ENCODE results near the gene USP31. TPM values are rescaled to one million over a fixed set of nuclear protein-coding genes. Genes with fewer than 3 reads are reported as not detected.

The USP31 gene
- total RNA-seq, 2 experiments from 2014 or later: 1.6 to 1.7 TPM

- ATAC-seq (ENCODE audit: poor library complexity) (no peak), DNase-seq (no peak)
- H3K4me1 Mint-ChIP-seq (ENCODE audit: low read depth): no peaks in the 10 kb centered on the region
- Histone ChIP-seq H3K9me3 (ENCODE audit: control insufficient read depth in 1 of 2, insufficient read depth in 1 of 2, low read length in 2 of 2) (peaks cover 0 to under 1% of the 10 kb centered on the region in 2 experiments), H3K27me3 (ENCODE audit: control insufficient read depth in 1 of 2, insufficient read depth in 2 of 2, low read length in 2 of 2) (no peaks in the 10 kb centered on the region), H3K4me1 (ENCODE audit: insufficient read depth, low read length) (no peaks in the 10 kb centered on the region), H3K36me3 (ENCODE audit: insufficient read depth, low read length) (no peaks in the 10 kb centered on the region), H3K27ac (ENCODE audit: low read depth in 1 of 2, low read length in 2 of 2) (no peak overlapping the region), H3K4me3 (ENCODE audit: low read length) (no peak overlapping the region)
- no peak overlapping the region for H3K4me3 Mint-ChIP-seq
- no peak for TF ChIP-seq CTCF (IDR thresholded peaks at IDR 0.05)
- peaks cover 5% of the 10 kb centered on the region for H3K9me3 Mint-ChIP-seq
- intact Hi-C loops (cut with DNase I, micrococcal nuclease): no loop called here
- no peaks in the 10 kb centered on the region for H3K36me3 Mint-ChIP-seq (ENCODE audit: low read depth)
- ChIA-PET POLR2A (no interaction called here), CTCF (no interaction called here)
- H3K27ac Mint-ChIP-seq: no peak overlapping the region
- H3K27me3 Mint-ChIP-seq: peaks cover 13% of the 10 kb centered on the region
These were observed 110.1 kb downstream of the USP31 start for GRCh38 chr16:23039118-23039517.

GRCh38 chr16:23035240-23035639 lies 114.0 kb downstream of the USP31 start:
- peaks cover 9% of the 10 kb centered on the region for H3K9me3 Mint-ChIP-seq

GRCh38 chr16:23031508-23032098 lies 117.6 kb downstream of the USP31 start:
- Histone ChIP-seq H3K4me1 (ENCODE audit: insufficient read depth, low read length) (no peaks in the 10 kb centered on the region), H3K27me3 (ENCODE audit: control insufficient read depth in 1 of 2, insufficient read depth in 2 of 2, low read length in 2 of 2) (peaks cover 0 to 7% of the 10 kb centered on the region in 2 experiments), H3K36me3 (ENCODE audit: insufficient read depth, low read length) (no peaks in the 10 kb centered on the region), H3K27ac (ENCODE audit: low read depth in 1 of 2, low read length in 2 of 2) (no peak overlapping the region), H3K9me3 (ENCODE audit: control insufficient read depth in 1 of 2, insufficient read depth in 1 of 2, low read length in 2 of 2) (peaks cover 4 to 11% of the 10 kb centered on the region in 2 experiments), H3K4me3 (ENCODE audit: low read length) (no peak overlapping the region)
- peaks cover 40% of the 10 kb centered on the region for H3K27me3 Mint-ChIP-seq
- no peaks in the 10 kb centered on the region for H3K4me1 Mint-ChIP-seq (ENCODE audit: low read depth)
- DNase-seq: no peak
- H3K4me3 Mint-ChIP-seq: no peak overlapping the region
- ATAC-seq (ENCODE audit: poor library complexity): no peak
- H3K36me3 Mint-ChIP-seq (ENCODE audit: low read depth): no peaks in the 10 kb centered on the region
- H3K27ac Mint-ChIP-seq: no peak overlapping the region
- H3K9me3 Mint-ChIP-seq: peaks cover 9% of the 10 kb centered on the region
- TF ChIP-seq CTCF (IDR thresholded peaks at IDR 0.05): no peak
- intact Hi-C loops (cut with DNase I, micrococcal nuclease): no loop called here
- ChIA-PET CTCF (no interaction called here), POLR2A (interaction anchor here (0.6 kb wide), 1 partner anchor 130 kb away, joined by 3 read pairs; no protein-coding TSS in a partner anchor)

More at GRCh38 chr16:23035240-23035639, 114.0 kb downstream of the USP31 start:
- no peak overlapping the region for H3K4me3 Mint-ChIP-seq
- no peak overlapping the region for H3K27ac Mint-ChIP-seq
- intact Hi-C loops (cut with DNase I, micrococcal nuclease): no loop called here
- peaks cover 27% of the 10 kb centered on the region for H3K27me3 Mint-ChIP-seq
- CTCF ChIA-PET: no interaction called here
- Histone ChIP-seq H3K27me3 (ENCODE audit: control insufficient read depth in 1 of 2, insufficient read depth in 2 of 2, low read length in 2 of 2) (no peaks in the 10 kb centered on the region), H3K4me3 (ENCODE audit: low read length) (no peak overlapping the region), H3K4me1 (ENCODE audit: insufficient read depth, low read length) (no peaks in the 10 kb centered on the region), H3K36me3 (ENCODE audit: insufficient read depth, low read length) (no peaks in the 10 kb centered on the region), H3K27ac (ENCODE audit: low read depth in 1 of 2, low read length in 2 of 2) (no peak overlapping the region), H3K9me3 (ENCODE audit: control insufficient read depth in 1 of 2, insufficient read depth in 1 of 2, low read length in 2 of 2) (peaks cover 4 to 11% of the 10 kb centered on the region in 2 experiments)
- DNase-seq: no peak
- ATAC-seq (ENCODE audit: poor library complexity): no peak
- TF ChIP-seq CTCF (IDR thresholded peaks at IDR 0.05): no peak
- no peaks in the 10 kb centered on the region for H3K4me1 Mint-ChIP-seq (ENCODE audit: low read depth)
- no peaks in the 10 kb centered on the region for H3K36me3 Mint-ChIP-seq (ENCODE audit: low read depth)
- POLR2A ChIA-PET: no interaction called here

All from CD4-positive, alpha-beta T cell (primary cell).